AG10803 (cell line): ENCODE results near the gene ZDHHC14.

Experiments used
- DNase-seq: peaks from one replicate; pipeline ENCODE4 v3.0.0; 2010; ENCODE audit warnings: low read depth
- H3K4me3 ChIP-seq: 2 replicates; pipeline ENCODE4 v1.5.1; 2011; ENCODE audit warnings: mild to moderate bottlenecking, low read length, control low read depth
- TF ChIP-seq, protein P1 (sequence below): conservative IDR thresholded peaks from 2 replicates; pipeline ENCODE4 v1.5.1; 2011; ENCODE audit warnings: mild to moderate bottlenecking, low read length, control low read depth, inconsistent platforms

ZDHHC14 gene

DNA sequence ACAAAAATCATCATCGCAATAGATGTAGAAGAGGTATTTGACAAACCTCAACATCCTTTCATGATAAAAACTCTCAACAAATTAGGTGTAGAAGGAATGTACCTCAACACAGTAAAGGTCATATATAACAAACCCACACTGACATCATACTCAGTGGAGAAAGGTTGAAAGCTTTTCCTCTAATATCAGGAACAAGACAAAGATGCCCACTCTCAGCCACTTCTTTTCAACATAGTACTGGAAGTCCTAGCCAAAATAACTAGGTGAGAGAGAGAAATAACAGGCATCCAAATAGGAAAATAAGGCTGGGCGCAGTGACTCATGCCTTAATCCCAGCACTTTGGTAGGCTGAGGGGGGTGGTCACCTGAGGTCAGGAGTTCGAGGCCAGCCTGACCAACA, 95.8 kb downstream of the ZDHHC14 start:
- H3K4me3 ChIP-seq: no peak overlapping the region

DNA sequence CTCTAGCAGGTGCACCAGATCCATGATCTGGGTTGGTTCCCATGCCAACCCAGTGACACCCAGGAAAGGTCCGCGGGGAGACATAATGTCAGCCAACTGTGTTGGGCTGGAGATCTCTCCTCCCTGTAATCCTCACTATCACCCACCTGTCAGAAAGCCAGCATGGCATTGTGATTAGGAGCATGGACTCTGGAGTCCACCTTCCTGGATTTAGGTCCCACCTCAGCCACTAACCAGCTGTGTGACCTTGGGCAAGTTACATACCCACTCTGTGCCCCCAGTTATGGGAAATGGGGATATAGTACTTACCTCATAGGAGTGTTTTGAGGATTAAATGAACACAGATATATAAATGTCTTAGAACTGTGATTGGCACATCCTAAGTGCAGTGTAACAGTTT, 97.9 kb downstream of the ZDHHC14 start:
- no peak for DNase-seq
- H3K4me3 ChIP-seq: no peak overlapping the region
- TF ChIP-seq, protein P1, sequence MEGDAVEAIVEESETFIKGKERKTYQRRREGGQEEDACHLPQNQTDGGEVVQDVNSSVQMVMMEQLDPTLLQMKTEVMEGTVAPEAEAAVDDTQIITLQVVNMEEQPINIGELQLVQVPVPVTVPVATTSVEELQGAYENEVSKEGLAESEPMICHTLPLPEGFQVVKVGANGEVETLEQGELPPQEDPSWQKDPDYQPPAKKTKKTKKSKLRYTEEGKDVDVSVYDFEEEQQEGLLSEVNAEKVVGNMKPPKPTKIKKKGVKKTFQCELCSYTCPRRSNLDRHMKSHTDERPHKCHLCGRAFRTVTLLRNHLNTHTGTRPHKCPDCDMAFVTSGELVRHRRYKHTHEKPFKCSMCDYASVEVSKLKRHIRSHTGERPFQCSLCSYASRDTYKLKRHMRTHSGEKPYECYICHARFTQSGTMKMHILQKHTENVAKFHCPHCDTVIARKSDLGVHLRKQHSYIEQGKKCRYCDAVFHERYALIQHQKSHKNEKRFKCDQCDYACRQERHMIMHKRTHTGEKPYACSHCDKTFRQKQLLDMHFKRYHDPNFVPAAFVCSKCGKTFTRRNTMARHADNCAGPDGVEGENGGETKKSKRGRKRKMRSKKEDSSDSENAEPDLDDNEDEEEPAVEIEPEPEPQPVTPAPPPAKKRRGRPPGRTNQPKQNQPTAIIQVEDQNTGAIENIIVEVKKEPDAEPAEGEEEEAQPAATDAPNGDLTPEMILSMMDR: no peak

More for the DNA sequence above, 95.8 kb downstream of the ZDHHC14 start:
- TF ChIP-seq, protein P1: no peak
- DNase-seq: no peak

DNA sequence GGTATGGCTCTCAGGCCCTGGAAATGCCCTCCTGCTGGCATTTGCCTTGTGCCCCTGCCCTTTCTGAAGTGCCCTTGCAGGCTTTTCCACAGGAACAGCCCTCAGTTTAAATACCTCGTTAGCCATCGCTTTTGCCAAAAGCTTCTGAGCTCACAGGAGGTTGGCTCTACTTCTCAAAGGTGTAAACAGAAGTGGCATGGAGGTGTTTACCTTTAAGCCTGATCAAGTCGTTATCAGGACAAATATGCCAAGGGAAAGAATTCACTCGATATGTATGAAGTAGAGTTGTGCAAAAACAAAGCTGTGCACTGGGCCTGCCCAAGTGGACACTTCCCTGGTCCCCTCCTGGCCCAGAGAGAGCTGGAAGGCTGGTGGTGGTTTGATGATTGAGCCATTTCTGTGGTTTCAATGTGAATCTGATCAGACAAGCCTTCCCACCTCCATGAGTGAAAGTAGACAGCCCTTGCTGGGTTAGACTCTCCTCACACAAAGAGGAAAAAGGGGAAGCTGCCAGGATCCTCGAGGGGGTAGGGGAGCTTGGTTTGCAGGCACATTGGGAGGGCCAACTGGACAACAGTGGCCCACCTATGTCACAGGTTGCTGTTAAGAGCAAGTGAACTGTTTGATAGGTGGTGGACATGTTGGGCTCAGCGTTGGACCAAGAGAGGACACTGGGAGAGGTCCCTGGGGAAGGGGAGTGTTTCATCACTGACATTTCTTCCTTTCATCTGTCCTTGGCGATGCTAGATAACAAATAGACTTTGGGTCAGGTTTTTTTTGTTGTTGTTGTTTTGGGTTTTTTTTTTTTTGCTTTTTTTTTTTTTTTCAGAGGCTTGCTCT, 98.7 kb downstream of the ZDHHC14 start:
- TF ChIP-seq, protein P1: no peak
- H3K4me3 ChIP-seq: no peak overlapping the region
- DNase-seq: no peak

DNA sequence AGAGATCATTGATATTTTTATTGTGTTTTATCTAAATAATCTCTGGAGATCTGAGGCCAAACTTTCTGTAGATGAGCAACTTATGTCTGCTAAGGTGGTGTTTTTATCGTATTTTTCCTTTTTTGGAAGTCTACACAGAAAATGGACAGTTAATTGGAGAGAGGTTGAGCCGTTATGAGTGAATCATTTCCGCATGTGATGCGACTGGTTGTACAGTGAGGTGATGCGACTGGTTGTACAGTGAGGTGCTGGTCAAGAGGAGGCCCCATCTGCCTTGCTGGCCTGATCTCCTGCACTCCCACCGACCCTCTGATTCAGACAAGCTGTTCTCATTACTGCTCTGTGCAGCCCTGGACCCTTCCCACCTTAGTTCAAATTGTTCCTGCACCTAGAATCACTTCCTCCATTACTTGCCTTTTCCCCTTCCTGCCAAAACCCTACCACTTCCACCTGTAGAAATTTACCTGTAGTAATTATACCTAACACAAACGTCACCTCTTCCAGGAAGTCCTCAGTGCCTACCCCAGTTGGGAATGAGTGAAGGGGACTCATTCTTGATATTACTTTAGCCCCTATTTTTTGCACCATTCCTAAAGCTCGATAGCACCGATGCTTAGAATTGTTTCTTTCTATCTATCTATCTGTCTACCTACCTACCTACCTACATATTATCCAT, 100.3 kb downstream of the ZDHHC14 start:
- TF ChIP-seq, protein P1: no peak
- DNase-seq: no peak
- no peak overlapping the region for H3K4me3 ChIP-seq

DNA sequence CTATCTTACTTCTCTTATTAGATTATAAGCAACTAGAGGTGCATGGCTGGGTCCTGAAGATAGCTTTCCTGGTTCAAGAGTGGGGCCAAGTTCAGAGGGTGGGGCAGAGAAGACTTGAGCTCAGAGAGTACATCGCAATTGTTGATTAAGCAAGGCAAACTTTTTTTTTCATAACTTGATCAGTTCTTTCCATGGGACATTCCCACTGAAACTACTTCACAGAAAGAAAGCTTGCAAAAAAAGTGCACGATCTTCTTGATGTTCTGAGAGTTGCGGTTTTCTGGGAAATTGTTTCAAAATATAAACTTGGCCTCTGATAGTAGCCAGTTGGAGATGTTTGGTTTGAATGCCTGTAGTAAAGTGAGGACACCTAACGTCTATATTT, 100.9 kb downstream of the ZDHHC14 start:
- TF ChIP-seq, protein P1: no peak
- no peak overlapping the region for H3K4me3 ChIP-seq
- no peak for DNase-seq

DNA sequence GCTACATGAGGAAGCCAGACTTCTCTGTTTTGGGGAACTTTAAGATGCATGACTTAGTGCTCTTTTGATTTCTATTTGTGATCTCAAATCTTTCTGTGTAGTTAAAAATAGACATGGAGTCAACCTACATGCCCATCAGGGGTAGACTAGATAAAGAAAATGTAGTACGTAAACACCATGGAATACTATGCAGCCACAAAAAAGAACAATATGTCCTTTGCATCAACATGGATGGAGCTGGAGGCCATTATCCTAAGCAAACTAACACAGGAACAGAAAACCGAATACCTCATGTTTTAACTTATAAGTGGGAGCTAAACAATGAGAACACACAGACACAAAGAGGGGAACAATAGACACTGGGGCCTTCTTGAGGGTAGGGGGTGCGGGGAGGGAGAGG, 102.8 kb downstream of the ZDHHC14 start:
- TF ChIP-seq, protein P1: no peak
- DNase-seq: no peak

DNA sequence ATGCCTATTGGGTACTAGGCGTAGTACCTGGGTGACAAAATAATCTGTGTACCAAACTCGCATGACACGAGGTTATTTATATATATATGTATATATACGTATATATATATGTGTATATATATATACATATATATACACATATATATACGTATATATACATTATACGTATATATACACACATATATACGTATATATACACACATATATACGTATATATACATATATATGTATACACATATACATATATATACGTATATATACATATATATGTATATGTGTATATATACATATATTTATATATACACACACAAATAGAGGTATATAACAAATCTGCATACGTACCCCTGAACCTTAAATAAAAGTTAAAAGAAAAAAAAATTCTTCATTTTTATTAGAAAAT, 103.2 kb downstream of the ZDHHC14 start:
- H3K4me3 ChIP-seq: no peak overlapping the region
- TF ChIP-seq, protein P1: no peak
- DNase-seq: no peak

More for the DNA sequence above, 102.8 kb downstream of the ZDHHC14 start:
- no peak overlapping the region for H3K4me3 ChIP-seq
